HG02852 (cell line): ENCODE results near the gene SLITRK4.
A peak's percentile ranks its signal among the peaks of the same experiment; 100 is the strongest.

Experiments used
- ATAC-seq: cut with Tn5 transposase; IDR thresholded peaks from one replicate; pipeline ENCODE4 v1.9.1; 2021; ENCODE audit warnings: mild to moderate bottlenecking, moderate library complexity; ENCODE audit not compliant: unreplicated experiment

The SLITRK4 gene

GRCh38 chrX:143635915-143636314, at the start of gene SLITRK4:
SLITRK4 (minus strand) TSS chrX:143636101; CDS start chrX:143631108, 4,993 bp downstream.
- ATAC-seq, result no peak

DNA sequence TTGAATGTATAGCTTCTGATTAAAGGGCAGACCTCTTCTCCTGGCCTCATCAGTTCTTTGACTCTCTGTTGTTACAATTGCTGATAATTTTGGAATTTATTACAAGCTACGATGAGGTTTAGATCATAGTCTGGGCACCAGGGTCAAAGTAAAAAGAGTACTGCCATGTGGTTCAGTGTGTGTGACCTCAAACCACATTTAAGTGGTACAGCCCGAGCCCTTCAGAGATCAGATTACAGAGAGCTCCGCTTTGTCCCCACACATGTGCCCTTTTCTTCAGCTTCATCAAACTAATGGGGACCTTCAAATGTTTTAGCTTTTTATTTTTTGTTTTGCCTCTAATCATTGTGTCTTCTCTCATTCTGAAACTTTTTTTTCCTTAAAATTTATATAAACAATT, 47.6 kb upstream of the SLITRK4 start:
- ATAC-seq, result no peak

DNA sequence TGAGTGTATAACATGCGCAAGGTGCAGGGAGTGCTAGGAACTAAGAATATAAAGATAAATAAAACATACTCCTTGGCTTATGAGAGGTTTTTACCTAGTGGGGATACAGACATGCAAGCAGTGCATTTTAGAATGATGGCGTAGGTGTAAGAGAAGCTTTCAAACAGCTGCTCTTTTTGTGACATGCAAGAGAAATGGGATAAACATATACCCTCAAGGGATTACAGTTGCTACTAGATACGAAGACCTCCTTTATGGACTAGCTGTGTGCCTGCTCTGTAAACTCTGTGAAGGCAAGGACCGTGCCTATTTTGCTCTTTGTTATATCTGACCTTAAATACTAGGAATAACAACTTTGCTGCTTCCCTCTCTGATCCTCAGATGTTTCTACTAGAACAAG, 39.0 kb upstream of the SLITRK4 start:
- ATAC-seq, result no peak

- ATAC-seq, result no peak
Observed at GRCh38 chrX:143669395-143669794, 33.5 kb upstream of the SLITRK4 start.

- ATAC-seq, result peak; percentile 57
Observed at GRCh38 chrX:143664302-143664701, 28.4 kb upstream of the SLITRK4 start.

GRCh38 chrX:143663755-143664154, 27.9 kb upstream of the SLITRK4 start:
- no peak for ATAC-seq

DNA sequence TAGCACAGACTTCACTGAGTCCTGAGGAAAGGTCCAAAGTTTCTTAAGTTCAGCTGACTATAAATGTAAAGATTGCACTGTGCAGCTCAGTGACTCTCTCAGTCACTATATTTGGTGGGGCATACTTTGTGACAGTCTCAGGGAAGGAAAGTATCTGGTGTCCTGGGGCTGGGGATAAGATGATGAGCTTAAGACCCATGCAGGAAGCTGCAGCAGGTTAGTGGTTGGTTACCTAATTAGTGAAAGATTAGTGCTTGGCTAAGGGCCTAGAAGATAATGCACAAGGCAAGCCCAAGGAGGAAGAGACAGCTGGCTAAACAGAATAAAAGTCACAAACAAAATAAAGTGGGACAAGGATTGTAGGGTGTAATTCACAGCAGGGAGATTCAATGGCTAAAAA, 25.4 kb upstream of the SLITRK4 start:
- ATAC-seq, result no peak

DNA sequence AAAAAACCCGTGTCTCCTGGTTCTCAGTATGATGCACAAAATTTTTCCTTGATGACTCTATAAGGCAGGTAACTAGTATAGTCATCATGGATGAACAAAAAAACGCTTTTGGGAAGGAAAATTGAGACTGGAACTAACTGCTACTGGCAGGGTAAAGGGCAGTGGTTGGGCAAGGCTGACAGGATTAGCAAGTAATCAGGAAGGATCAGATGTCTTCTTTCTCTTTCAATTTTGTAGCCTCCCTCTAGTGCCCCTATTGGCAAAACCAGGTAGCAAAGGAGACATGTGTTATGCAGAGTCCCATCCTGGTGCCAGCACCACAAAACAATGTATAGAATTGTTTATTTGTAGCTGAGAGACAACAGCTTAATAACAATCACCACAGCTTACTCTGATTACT, 12.8 kb upstream of the SLITRK4 start:
- ATAC-seq, result peak; percentile 66

DNA sequence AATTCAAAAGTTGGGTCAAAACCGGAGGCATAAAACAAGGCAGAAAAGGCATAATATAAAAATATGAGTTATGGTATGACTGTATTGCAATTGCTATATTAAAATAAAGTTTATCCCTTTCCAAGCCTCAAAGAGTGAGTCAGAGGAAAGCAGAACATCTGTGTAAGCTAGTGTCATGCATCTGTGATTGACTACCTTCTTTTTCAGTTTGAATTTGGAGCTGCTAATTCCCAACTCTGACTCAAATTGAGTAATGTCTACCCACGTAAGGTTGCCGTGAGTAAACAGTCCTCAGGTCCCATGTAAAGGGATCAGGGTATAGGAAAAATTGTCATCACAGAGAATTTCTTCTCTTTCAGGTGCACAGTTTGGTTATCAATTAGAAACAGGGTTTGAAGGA, 6.5 kb upstream of the SLITRK4 start:
- no peak for ATAC-seq

DNA sequence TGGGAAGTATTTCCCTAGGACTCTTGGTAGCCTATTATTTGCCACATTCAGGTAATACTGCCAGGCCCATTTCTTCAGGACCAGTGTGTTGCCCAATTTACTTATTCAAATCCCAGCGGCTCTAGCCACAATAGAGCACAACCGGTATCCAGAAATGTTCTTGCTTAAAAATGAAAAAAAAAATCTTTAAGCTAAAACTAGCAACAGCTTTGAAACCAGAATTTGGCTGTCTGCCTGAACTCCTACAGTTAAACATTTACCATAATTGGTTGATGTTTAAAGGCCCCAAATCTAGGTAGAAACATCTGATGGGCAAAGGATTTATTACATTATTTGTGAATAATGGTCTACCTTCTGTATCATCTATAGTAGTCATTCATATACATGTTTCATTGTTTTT, 930 bp upstream of the SLITRK4 start:
- ATAC-seq, result no peak

GRCh38 chrX:143634663-143635455, 1.0 kb downstream of the SLITRK4 start:
- ATAC-seq, result no peak

- ATAC-seq, result no peak
Observed at GRCh38 chrX:143634309-143634662, 1.6 kb downstream of the SLITRK4 start.

DNA sequence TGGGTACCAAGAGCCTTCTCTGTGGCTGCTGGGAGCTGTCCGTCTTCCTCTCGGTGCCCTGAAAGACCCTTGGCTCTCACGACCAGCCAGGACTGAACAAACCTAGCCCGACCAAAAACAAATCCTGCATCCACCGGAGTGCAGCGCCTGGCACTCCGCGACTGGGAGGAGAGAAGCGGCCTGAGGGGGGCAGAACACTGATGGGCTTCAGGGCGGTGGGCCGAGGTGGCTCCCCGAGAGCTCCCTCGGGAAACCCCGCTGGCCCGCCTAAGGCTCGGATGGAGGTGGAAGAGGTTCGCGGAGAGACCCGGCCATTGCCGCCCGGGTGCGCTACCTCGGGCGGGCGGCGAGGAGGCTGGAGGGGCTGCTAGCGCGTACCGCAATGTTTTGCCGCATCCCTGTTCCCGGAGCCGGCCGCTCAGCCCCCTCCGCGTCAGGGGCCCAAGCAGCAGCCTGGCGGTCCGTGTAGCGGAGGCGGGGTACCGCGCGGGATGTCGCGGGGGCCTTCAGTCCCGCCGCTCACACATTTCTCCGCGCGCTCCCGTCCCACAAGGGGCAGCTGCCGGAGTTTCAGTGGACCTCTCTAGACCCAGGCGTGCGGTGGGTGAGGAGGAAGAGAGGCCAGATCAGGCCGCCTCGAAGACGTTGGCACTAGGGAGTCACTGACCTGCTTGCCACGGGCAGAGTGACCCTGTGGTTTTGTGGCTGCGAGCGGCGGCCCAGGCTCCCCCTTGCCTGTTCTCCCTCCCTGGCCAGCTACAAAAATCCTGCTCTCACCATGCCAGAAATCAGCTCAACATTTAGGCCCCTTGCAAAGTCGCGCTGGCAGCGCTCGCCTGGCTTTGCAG, 2.2 kb downstream of the SLITRK4 start:
- ATAC-seq, result no peak

DNA sequence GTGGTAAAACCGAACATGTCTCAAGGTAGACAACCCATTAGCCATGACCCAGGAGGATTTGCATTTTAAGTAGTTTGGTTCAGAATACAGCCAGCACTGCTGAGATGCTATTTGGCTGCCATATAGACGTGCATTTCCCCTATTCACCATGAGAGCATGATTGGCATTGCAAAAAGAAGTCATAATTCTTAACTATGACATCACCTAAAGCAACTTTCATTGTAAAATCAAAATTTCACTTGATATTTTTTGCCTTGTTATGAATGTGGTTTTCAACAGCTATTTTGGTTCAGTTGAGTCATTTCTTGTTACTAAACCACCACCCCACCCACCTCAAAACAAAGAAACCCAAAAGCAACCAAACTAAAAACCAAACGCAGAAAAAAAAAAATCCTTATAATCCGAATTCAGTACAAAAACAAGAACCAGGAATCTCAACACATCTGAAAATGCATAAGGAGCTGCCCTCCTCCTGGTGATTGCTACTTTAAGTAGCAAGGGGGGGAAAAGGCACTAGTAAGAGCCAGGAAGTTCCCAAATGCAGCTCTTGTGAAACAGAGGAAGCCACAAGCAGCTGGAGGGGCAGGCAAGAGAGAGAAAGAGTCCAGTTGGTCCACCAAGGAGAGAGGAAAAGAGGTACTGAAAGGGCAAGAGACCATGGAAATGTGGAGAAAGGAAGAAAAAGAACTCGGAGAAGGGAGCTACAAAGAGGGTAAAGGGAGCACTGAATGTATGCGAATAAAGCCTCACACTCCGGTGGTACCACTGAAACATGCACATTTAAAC, 3.1 kb downstream of the SLITRK4 start:
- ATAC-seq, result no peak

GRCh38 chrX:143623657-143624056, 12.2 kb downstream of the SLITRK4 start:
- no peak for ATAC-seq

GRCh38 chrX:143621276-143621675, 14.6 kb downstream of the SLITRK4 start:
- ATAC-seq, result no peak

GRCh38 chrX:143615851-143616250, 20.1 kb downstream of the SLITRK4 start:
- ATAC-seq, result no peak

GRCh38 chrX:143601809-143602208, 34.1 kb downstream of the SLITRK4 start:
- ATAC-seq, result no peak

DNA sequence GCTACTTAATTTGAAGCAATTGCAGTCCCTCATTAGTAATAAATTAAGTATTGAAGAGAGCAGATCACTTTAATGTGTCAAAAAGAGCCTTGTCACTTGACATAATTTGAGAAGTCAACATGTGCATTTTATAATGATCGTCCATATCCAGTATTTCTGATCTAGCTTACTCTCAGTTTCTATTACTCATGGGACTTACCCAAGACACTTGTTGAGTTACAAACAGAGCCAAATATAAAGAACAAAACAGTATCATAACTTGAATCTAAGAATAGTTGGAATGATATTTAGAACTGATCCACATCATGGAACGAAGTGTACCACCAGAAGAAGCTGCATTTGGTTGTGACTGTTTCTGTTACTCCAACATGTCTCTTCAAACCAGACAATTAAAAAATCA, 54.7 kb downstream of the SLITRK4 start:
- no peak for ATAC-seq

DNA sequence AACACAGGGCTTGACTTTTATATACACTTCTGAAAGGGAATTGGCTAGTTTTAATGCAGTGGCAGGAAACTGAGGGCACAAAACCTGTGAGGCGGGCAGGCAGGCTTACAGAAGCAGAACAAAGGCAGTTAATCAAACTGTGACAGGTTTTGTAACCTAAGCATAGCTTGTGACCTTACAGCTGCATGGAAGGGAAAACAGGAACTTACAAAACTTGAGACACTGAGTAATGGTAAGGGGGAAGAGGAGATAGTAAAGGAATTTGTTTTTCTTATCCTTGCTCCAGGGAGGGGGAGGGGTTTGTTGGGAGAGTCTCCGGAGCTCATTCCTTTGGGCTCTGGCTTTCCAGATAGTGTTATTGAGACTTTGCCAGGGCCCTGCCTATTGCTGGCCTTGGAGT, 55.6 kb downstream of the SLITRK4 start:
- no peak for ATAC-seq
